HepG2 (cell line): Measurements from ENCODE around the gene PHRF1. TPM values are rescaled to one million over a fixed set of nuclear protein-coding genes. Genes with fewer than 3 reads are reported as not detected.
A peak's percentile ranks its signal among the peaks of the same experiment; 100 is the strongest.

Experiments used
- GLI4 ChIP-seq: sonication (generic); formaldehyde crosslinking; IDR thresholded peaks from 2 replicates; pipeline ENCODE4 v1.5.1; 2020; ENCODE audit warnings: missing genetic modification reagents, mild to moderate bottlenecking, moderate library complexity, borderline replicate concordance
- HNRNPLL ChIP-seq: fragments of 200-400 bp; formaldehyde crosslinking; IDR thresholded peaks from 2 replicates; pipeline ENCODE4 v1.6.1; 2017; ENCODE audit warnings: mild to moderate bottlenecking, low read depth, low read length; ENCODE audit not compliant: poor library complexity, severe bottlenecking
- KDM3A ChIP-seq: IDR thresholded peaks from 2 replicates; pipeline ENCODE4 v1.6.1; 2018; ENCODE audit warnings: low read depth, missing compliant biosample characterization
- KDM4B ChIP-seq: sonication (generic); formaldehyde crosslinking; IDR thresholded peaks from 2 replicates; pipeline ENCODE4 v1.4.0; 2020; ENCODE audit warnings: missing genetic modification reagents
- MIER2 ChIP-seq: IDR thresholded peaks from 2 replicates; pipeline ENCODE4 v1.6.1; 2016; ENCODE audit warnings: missing biosample characterization, missing genetic modification reagents
- MIER3 ChIP-seq: IDR thresholded peaks from 2 replicates; pipeline ENCODE4 v1.6.1; 2016; ENCODE audit warnings: missing compliant biosample characterization, borderline replicate concordance
- MTF1 ChIP-seq: sonication (generic); formaldehyde crosslinking; IDR thresholded peaks from 2 replicates; pipeline ENCODE4 v1.5.0; 2020; ENCODE audit warnings: missing genetic modification reagents
- NCOA1 ChIP-seq: sonication (generic); formaldehyde crosslinking; IDR thresholded peaks from 2 replicates; pipeline ENCODE4 v1.9.0; 2021; ENCODE audit warnings: missing genetic modification reagents
- NR2F6 ChIP-seq, 2 experiments: IDR thresholded peaks; 2 replicates each; pipeline ENCODE4 v1.6.1; 2016; ENCODE audit warnings: antibody characterized with exemption in 1 of 2, mild to moderate bottlenecking in 1 of 2
- SKI ChIP-seq: fragments of 450-650 bp; IDR thresholded peaks from one replicate; pipeline ENCODE4 v1.6.1; 2018; ENCODE audit warnings: mild to moderate bottlenecking; ENCODE audit not compliant: partially characterized antibody
- SMAD3 ChIP-seq: sonication (generic); formaldehyde crosslinking; IDR thresholded peaks from 2 replicates; pipeline ENCODE4 v1.4.0; 2020; ENCODE audit warnings: missing genetic modification reagents
- STAT5B ChIP-seq: sonication (generic); formaldehyde crosslinking; IDR thresholded peaks from 2 replicates; pipeline ENCODE4 v1.4.0; 2020; ENCODE audit warnings: missing genetic modification reagents
- TCF7L2 ChIP-seq: IDR thresholded peaks from 2 replicates; pipeline ENCODE4 v1.6.1; 2011; ENCODE audit warnings: mild to moderate bottlenecking, low read depth, low read length, moderate library complexity
- TEAD3 ChIP-seq: optimal IDR thresholded peaks from 2 replicates; pipeline ENCODE3; 2016; ENCODE audit warnings: borderline replicate concordance
- ZBTB7B ChIP-seq: sonication (generic); formaldehyde crosslinking; IDR thresholded peaks from 2 replicates; pipeline ENCODE4 v1.4.0; 2020; ENCODE audit warnings: missing genetic modification reagents
- ZNF3 ChIP-seq: IDR thresholded peaks from 2 replicates; pipeline ENCODE4 v1.7.0; 2017; ENCODE audit warnings: inconsistent platforms
- ZNF431 ChIP-seq: sonication (generic); formaldehyde crosslinking; IDR thresholded peaks from 2 replicates; pipeline ENCODE4 v1.9.0; 2022; ENCODE audit warnings: missing genetic modification reagents, low read depth, mild to moderate bottlenecking, borderline replicate concordance
- ZNF510 ChIP-seq: sonication (generic); formaldehyde crosslinking; IDR thresholded peaks from 2 replicates; pipeline ENCODE4 v1.4.0; 2020; ENCODE audit warnings: low read depth, mild to moderate bottlenecking, missing genetic modification reagents
- ZNF776 ChIP-seq: sonication (generic); formaldehyde crosslinking; IDR thresholded peaks from 2 replicates; pipeline ENCODE4 v1.4.0; 2020; ENCODE audit warnings: mild to moderate bottlenecking, missing genetic modification reagents
- ZNF781 ChIP-seq: sonication (generic); formaldehyde crosslinking; IDR thresholded peaks from 2 replicates; pipeline ENCODE4 v1.5.1; 2020; ENCODE audit warnings: borderline replicate concordance, mild to moderate bottlenecking, missing genetic modification reagents; ENCODE audit errors: not compliant biosample characterization
- ZNF850 ChIP-seq: sonication (generic); formaldehyde crosslinking; conservative IDR thresholded peaks from 2 replicates; pipeline ENCODE4 v1.9.0; 2021; ENCODE audit warnings: mild to moderate bottlenecking, missing genetic modification reagents
- polyA plus RNA-seq, 8 experiments: library from polyadenylated mRNA; depleted of rRNA in 3 of 8; stranded (reverse) in 7 of 8; unstranded in 1 of 8; fragments of >200 nt; fragmentation: Illumina TruSeq in 4 of 8; extraction: Trizol in 4 of 8; gene quantifications; 2 replicates each; pipeline versions ENCODE4 v1.2.1 to v1.2.3, GENCODE V29; 2011 to 2016; ENCODE audit warnings: low read depth in 4 of 8, missing spikeins in 1 of 8, mixed read lengths in 1 of 8; ENCODE audit not compliant: insufficient read depth in 1 of 8
- total RNA-seq, 5 experiments: library from RNA; depleted of rRNA; stranded (reverse); fragments of >200 nt; fragmentation: Illumina TruSeq; extraction: Trizol; gene quantifications; 2 replicates each; pipeline ENCODE4 v1.2.3, GENCODE V29; 2016; ENCODE audit warnings: low read depth in 1 of 5
- TF ChIP-seq, protein P1 (sequence below): sonication (generic); formaldehyde crosslinking; IDR thresholded peaks from 2 replicates; pipeline ENCODE4 v1.5.1; 2020; ENCODE audit warnings: missing genetic modification reagents, mild to moderate bottlenecking, borderline replicate concordance
- TF ChIP-seq, protein P2 (sequence below): sonication (generic); formaldehyde crosslinking; IDR thresholded peaks from 2 replicates; pipeline ENCODE4 v1.9.0; 2021; ENCODE audit warnings: missing genetic modification reagents, mild to moderate bottlenecking, borderline replicate concordance
- TF ChIP-seq, protein P3 (sequence below): sonication (generic); formaldehyde crosslinking; IDR thresholded peaks from 2 replicates; pipeline ENCODE4 v1.4.0; 2020; ENCODE audit warnings: low read depth, missing genetic modification reagents
- TF ChIP-seq, protein P4 (sequence below): sonication (generic); formaldehyde crosslinking; IDR thresholded peaks from 2 replicates; pipeline ENCODE4 v1.5.1; 2020; ENCODE audit warnings: mild to moderate bottlenecking, missing genetic modification reagents, borderline replicate concordance

The PHRF1 gene
- total and polyA plus RNA-seq, 2 of the 13 experiments (the other 11 are each of a cell fraction or from before 2014, with no cell fraction given), result 8.2 to 16.7 TPM

DNA sequence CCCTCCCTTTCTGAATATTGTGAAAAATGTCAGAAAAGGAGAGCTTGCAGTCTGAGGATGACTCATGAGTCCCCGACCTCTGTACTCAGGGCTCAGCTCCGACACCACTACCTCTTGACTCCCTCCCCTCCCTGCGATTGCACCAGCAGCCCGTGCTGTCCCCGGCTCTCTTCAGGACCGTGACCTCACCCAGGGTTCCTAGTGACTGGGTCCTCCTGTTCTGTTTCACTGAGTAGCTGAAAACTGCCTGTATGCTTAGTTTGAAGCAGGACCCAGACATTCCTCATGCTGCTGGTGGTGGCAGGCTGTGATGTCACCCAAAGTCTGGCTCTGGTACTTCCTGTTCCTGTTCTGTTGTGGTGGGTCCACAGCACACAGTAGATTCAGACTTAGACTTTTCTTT lies 11.7 kb downstream of the PHRF1 start (continued):
- TF ChIP-seq, protein P1, sequence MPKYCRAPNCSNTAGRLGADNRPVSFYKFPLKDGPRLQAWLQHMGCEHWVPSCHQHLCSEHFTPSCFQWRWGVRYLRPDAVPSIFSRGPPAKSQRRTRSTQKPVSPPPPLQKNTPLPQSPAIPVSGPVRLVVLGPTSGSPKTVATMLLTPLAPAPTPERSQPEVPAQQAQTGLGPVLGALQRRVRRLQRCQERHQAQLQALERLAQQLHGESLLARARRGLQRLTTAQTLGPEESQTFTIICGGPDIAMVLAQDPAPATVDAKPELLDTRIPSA, result no peak
- TF ChIP-seq NR2F6 (IDR thresholded peaks at IDR 0.05) (peak; percentile 69; the same call in 1 of the 2 replicates), NR2F6 (CRISPR knock-in tag; IDR thresholded peaks at IDR 0.05) (peak; percentile 89), STAT5B (CRISPR knock-in tag) (no peak), ZNF431 (CRISPR knock-in tag) (0 out of 2 replicates have a peak, but pooled peaks have one; percentile 38), KDM3A (CRISPR knock-in tag) (no peak), TEAD3 (CRISPR knock-in tag) (peak; percentile 68), ZNF781 (CRISPR knock-in tag) (no peak), ZNF776 (CRISPR knock-in tag) (no peak), MTF1 (CRISPR knock-in tag) (no peak), HNRNPLL (no peak), ZBTB7B (CRISPR knock-in tag) (peak; percentile 52; the same call in 1 of the 2 replicates), ZNF3 (CRISPR knock-in tag) (0 out of 2 replicates have a peak, but pooled peaks have one; percentile 46), SKI (peak; percentile 84), MIER2 (CRISPR knock-in tag) (no peak; the same call in 1 of the 2 replicates), MIER3 (CRISPR knock-in tag) (peak; percentile 83; the same call in 1 of the 2 replicates), KDM4B (CRISPR knock-in tag) (peak; percentile 80), ZNF850 (CRISPR knock-in tag) (no peak), SMAD3 (CRISPR knock-in tag) (peak; percentile 79), TCF7L2 (no peak), GLI4 (CRISPR knock-in tag) (no peak), ZNF510 (CRISPR knock-in tag) (no peak), NCOA1 (CRISPR knock-in tag) (no peak)
- TF ChIP-seq, protein P2, sequence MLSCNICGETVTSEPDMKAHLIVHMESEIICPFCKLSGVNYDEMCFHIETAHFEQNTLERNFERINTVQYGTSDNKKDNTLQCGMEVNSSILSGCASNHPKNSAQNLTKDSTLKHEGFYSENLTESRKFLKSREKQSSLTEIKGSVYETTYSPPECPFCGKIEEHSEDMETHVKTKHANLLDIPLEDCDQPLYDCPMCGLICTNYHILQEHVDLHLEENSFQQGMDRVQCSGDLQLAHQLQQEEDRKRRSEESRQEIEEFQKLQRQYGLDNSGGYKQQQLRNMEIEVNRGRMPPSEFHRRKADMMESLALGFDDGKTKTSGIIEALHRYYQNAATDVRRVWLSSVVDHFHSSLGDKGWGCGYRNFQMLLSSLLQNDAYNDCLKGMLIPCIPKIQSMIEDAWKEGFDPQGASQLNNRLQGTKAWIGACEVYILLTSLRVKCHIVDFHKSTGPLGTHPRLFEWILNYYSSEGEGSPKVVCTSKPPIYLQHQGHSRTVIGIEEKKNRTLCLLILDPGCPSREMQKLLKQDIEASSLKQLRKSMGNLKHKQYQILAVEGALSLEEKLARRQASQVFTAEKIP (CRISPR knock-in tag), result no peak
- TF ChIP-seq, protein P3, sequence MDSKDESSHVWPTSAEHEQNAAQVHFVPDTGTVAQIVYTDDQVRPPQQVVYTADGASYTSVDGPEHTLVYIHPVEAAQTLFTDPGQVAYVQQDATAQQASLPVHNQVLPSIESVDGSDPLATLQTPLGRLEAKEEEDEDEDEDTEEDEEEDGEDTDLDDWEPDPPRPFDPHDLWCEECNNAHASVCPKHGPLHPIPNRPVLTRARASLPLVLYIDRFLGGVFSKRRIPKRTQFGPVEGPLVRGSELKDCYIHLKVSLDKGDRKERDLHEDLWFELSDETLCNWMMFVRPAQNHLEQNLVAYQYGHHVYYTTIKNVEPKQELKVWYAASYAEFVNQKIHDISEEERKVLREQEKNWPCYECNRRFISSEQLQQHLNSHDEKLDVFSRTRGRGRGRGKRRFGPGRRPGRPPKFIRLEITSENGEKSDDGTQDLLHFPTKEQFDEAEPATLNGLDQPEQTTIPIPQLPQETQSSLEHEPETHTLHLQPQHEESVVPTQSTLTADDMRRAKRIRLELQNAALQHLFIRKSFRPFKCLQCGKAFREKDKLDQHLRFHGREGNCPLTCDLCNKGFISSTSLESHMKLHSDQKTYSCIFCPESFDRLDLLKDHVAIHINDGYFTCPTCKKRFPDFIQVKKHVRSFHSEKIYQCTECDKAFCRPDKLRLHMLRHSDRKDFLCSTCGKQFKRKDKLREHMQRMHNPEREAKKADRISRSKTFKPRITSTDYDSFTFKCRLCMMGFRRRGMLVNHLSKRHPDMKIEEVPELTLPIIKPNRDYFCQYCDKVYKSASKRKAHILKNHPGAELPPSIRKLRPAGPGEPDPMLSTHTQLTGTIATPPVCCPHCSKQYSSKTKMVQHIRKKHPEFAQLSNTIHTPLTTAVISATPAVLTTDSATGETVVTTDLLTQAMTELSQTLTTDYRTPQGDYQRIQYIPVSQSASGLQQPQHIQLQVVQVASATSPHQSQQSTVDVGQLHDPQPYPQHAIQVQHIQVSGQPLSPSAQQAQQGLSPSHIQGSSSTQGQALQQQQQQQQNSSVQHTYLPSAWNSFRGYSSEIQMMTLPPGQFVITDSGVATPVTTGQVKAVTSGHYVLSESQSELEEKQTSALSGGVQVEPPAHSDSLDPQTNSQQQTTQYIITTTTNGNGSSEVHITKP, result peak; percentile 94
- TF ChIP-seq, protein P4, sequence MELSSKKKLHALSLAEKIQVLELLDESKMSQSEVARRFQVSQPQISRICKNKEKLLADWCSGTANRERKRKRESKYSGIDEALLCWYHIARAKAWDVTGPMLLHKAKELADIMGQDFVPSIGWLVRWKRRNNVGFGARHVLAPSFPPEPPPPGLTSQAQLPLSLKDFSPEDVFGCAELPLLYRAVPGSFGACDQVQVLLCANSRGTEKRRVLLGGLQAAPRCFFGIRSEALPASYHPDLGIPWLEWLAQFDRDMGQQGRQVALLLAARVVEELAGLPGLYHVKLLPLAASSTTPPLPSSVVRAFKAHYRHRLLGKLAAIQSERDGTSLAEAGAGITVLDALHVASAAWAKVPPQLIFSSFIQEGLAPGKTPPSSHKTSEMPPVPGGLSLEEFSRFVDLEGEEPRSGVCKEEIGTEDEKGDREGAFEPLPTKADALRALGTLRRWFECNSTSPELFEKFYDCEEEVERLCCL (CRISPR knock-in tag), result no peak
